HG03457 (cell line): ENCODE data around the gene ASB2.
A peak's percentile ranks its signal among the peaks of the same experiment; 100 is the strongest.

Experiments used
- ATAC-seq: cut with Tn5 transposase; IDR thresholded peaks from one replicate; pipeline ENCODE4 v1.9.1; 2021; ENCODE audit warnings: moderate number of reproducible peaks; ENCODE audit not compliant: unreplicated experiment

Gene ASB2

DNA sequence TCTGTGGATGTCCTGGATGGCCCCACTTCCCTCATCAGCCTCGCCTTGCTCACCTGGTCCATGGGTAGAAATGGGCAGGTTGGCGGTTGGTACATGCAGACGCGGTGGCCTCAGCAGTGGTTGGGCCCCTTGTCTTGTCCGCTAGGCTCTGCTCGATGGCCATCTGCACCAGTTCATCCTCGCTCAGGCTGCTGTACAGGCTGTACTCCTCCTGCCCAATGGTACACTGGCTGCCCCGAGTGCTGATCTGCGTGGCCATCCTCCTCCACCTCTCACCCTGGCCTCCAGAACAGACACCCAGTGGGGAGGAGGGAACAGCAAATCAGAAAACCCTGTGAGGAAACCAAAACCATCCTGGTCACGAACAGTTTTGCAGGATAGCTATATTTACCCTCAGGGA, 12.1 kb downstream of the ASB2 start:
- no peak for ATAC-seq

DNA sequence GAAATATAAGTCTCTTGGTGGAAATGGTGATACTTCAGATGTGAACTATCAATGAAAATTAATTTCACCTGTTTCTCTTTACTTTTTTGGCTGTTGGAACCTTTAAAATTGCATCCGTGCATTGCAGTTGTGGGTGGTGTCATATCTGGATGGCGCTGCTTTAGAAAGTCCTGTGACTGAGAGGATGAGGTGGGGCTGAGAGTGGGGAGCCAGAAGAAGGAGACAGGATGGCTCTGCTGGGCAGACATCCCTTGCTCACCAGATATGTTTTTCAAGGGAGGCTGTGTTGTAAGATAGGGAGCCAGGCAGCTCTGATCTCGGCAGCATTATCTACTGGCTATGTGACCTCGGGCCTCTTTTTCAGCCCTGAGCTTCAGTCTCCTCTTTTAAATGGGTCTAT, 12.7 kb downstream of the ASB2 start:
- no peak for ATAC-seq

DNA sequence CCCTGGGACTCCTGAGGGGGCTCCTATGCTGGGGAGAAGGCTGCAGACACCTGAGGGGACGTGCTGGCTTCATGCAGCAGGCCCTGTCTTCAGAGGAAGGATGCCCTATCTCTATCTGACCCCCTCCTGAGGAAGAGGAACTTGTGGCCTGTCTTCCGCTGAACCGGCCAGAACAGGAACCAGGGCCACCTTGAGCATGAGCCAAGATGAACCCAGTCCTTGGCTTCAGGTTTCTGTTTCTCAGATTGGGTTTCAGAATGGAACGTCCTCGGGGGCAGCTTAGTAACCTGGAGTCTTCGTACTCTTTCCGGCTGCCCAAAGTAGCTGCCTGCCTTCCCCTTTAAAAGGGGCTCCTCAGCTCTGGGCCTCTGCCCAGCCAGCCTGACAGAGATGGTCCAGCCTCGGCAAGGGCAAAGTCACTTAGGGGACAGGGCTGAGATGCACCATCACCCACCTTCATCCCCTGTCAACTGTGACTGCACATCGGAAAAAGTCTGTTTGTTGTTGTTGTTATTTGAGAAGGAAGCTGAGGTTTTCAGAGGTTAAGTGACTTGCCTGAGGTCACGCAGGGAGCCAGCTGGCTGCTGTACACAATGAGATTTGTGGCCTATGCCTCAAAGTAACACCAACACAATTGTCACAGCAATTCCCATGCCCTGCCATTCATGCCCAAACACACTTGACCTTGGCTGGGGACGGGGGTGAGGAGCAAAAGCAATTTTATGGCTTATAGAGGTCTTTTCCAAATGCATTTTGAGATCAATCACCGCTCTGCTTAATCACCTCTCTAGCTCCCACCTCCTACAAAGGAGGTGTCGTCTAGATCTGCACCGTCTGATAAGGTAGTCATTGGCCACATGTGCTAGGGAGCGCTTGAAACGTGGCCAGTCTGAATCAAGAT, 13.4 kb downstream of the ASB2 start:
- peak; percentile 36 for ATAC-seq

DNA sequence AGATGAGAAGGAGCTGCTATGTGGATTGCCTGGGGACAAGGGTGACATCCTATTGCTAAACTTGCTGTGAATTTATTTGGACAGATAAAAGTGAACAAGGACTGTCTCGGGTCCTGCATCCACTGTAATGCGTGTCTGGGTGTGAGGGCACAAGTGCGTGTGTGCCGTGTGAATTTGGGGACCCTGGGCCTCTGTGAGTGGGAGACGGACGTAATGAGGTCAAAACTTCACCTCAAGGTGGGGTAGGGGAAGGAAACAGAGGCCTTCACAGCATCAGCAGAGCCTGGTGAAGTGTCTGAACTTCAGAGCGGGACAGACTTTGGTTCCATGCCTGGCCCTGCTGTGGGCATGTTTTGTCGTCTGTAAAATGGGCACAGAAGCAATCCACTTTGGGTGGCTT, 14.8 kb downstream of the ASB2 start:
- no peak for ATAC-seq

DNA sequence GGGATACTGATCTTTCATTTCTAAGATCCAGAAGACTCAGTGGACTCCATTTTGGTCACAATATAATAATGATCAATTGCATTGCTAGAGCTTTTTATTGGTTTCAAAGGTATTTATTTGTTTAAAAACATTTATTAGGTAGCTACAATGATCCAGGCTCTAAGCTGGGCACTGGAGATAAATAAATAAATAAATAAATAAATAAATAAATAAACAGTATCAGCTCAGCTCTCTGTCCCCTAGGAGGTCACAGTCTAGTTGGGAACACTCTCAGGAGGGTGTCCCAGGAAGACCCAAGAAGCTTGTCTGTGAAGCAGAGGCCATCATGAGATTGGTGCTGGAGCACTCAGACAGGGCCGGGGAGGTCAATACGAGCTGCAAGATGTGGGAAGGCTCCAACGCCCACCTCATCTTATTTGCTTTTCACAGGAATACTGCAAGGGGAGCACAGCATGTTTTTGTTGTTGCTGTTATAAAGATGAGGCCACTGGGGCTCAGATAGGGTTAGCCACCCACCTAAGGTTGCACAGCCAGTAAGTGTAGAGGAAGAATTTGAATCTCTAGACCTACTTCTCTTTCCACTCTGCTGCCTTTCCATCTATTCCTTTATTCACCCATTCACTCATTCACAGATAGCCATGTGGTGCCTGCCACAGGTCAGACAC, 15.5 kb downstream of the ASB2 start:
- ATAC-seq: no peak

DNA sequence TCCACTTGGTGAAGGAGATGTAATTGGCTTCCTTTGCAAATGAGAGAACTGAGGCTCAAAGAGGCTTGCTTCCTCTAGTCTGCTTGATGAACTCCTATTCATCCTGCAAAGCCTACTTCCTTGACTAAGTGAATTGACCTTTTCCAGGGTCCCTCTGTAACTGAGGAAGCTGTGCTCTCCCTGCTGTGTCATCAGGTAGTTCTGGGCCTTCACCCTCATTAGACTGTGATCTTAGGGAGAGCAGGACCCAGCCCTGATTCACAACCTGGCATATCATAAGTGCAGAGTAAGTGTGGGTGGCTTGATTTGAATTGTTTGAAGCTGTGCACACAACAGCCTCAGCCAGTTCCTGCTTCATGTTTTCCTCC, 16.3 kb downstream of the ASB2 start:
- no peak for ATAC-seq

DNA sequence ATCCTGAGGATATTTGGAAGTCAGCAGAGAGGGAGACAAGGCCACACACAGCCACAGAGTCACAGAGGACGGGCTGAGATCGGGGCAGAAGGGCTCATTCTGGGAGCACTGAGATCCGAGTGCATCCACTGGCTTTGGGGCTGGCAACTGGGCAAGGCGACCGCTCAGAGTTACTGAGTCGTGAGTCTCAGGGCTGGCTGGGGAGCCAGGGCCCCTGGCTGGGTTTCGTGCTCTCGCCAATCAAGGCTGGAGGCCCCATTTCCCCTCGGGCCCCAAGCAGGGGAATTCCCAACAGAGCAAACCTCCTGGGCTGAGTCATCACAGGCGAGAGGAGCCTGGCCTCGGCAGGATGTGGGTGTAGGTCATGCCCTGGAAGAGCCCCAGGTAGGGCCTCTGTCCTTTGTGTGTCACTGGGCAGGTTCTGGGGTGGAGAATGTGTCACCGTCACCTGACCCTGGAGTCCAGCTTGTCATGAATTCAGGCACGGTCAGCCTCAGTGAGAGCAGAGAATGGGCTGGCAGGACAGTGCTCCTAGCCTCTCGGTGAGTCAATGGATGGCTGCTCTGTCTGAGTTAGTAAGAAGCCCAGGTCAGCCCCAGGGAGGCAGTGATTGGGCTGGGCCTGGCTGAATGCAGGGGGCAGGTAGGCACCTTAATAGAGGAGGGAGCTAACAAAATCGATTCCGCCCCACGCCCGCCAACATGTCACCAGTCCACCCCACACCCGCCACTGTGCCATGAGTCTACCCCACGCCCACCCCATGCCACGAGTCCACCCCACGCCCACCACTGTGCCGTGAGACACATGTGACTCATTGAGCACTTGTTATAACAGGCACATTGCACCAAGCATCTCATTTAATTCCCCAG, 16.9 kb downstream of the ASB2 start:
- peak; percentile 65 for ATAC-seq

DNA sequence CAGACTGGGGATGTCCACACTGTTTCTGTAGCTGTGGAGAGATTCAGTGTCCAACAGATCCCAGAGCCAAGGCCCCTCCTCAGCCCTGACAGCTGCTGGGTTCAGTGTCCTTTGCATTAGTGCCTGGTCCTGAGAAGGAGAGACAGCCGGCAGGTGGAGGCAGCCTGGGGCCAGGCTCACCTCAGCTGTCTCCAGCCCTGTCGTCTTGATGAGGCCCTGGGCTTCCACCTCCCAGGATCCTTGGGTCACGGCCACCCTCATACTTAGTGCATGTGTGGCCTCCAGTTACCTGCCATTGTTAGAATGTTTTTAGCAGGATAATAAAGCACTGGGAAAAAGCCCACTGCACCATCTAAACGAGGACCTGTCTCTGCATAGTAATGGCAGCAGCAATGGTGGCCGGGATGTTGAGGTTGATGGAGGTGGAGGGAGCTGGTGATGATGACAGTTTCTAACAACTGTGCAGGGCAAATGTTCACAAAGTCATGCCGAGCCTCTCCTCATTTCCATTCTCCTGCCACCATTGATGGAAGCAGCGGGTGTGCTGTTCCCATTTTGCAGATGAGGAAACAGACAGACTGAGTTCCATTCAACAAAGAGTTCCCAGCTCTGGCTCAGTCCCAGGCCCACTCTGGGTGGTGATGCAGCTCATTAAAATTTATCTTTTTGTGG, 17.7 kb downstream of the ASB2 start:
- no peak for ATAC-seq

DNA sequence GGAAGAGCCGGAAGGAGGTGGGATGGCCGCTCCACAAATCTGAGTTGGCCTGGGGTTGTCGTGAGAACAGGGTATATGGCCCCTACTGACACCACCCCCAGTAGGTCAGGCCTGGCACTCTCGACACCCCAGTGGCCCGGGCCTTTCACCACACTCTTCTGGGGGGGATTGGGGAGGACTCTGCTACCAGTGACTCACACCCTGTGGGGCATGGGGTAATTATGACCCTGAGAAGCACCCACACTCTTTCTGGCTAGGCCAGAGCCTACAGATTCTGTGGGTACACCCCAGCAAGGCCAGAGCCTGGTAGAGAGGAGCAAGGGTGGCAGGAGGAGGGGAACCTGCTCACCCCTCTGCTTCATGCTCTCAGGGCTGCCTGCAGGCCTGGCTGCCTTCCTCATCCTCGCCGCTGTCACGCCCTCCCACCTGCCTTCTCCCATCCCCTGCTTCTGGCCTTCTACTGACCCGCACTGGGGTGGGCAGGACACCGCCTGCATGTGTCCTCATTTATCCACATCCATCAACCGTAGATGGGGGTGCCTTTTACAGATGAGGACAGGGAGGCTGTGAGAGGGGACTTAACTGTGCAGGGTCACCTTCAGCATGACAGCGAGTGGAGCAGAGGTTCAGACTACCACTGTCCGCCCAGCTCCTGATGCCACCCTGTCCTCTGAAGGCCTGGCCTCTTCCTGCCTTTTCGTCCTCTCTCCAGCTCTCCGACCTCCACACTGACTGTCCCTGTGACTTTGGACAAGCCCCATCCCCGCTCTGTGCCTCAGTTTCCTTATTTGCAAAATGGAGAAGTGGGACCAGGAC, 18.4 kb downstream of the ASB2 start:
- ATAC-seq: no peak

DNA sequence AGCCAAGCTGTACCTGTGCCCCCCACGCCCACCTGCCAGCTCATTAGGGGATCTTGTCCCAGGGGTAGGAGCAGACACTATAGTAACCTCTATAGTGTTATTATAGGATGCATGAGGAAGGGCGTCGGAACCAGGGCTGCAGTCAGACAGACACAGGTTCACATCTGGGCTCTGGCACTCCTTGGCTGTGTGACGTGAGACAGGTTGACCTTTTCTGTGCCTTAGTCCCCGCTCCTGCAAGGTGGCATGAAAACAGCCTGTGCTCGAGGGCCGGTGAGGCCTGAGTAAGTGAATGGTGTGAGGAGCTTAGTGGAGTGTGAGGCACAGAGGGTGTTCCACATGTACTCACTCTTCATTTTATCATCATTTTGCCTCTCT, 19.0 kb downstream of the ASB2 start:
- no peak for ATAC-seq

DNA sequence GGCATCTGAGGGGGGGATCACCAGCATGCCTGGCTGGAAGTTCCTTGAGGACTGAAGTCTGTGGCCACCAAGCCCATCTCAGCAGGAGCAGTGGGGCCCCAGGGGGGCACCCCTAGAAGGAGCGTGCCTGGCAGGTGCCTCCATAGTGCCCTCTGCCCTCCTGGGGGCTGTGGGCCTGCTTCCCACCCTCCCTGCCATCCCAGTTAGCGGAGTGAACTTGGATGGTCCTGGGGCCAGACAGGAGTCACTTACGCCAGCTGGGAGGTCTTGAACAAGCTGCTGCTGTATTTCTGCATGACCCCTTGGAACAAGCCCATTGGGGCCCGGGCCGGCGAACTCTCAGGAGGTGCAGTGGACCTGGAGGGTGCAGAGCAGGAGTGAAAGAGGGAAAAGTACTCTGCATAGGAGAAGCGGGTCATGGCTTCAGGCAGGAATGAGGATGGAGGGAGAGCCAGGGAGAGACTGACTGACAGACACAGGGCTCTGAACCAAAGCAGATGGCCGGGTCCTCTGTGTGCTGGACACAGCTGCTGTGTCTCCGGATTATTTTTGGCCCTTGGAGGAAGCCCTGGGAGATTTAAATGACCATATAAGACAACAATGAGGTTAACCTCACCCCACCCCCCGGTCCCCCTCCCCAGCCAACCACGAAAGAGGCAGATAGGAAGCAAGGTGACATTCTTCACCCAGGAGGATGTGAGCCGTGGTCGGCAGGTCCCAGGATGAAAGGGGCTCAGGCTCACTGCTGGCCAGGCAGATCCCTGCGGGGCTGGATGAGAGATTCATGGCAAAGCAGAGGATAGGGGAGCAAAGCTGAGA, 19.6 kb downstream of the ASB2 start:
- ATAC-seq: no peak

DNA sequence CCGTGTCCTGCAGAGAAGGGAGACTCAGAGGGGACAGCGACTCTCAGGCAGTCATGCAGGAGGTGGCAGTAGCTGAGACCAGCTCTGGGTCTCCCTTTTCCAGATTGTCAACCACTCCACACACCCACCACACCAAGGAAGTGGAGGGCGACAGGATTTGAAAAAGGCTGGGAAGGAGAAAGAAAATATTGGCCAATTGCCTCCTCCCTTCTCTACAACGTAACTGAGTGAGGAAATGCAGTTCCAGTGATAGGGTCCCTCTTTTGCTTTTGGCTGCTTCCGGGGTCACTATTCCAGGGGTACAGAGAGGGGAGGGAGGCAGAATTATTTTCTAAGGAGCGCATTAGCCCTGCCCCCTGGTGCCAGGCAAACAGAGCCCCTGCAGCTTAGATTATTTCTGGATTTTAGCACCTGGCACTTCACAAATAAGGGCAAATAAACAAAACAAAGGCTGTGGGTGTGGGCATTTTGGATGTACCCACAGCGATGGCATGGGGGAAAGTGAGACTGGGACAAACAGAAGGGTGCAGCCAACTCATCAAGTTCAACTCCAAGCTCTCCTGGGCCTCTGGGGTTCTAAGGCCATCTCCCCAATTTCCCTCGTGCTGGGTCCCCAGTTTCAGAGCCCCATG, 20.4 kb downstream of the ASB2 start:
- ATAC-seq: no peak

DNA sequence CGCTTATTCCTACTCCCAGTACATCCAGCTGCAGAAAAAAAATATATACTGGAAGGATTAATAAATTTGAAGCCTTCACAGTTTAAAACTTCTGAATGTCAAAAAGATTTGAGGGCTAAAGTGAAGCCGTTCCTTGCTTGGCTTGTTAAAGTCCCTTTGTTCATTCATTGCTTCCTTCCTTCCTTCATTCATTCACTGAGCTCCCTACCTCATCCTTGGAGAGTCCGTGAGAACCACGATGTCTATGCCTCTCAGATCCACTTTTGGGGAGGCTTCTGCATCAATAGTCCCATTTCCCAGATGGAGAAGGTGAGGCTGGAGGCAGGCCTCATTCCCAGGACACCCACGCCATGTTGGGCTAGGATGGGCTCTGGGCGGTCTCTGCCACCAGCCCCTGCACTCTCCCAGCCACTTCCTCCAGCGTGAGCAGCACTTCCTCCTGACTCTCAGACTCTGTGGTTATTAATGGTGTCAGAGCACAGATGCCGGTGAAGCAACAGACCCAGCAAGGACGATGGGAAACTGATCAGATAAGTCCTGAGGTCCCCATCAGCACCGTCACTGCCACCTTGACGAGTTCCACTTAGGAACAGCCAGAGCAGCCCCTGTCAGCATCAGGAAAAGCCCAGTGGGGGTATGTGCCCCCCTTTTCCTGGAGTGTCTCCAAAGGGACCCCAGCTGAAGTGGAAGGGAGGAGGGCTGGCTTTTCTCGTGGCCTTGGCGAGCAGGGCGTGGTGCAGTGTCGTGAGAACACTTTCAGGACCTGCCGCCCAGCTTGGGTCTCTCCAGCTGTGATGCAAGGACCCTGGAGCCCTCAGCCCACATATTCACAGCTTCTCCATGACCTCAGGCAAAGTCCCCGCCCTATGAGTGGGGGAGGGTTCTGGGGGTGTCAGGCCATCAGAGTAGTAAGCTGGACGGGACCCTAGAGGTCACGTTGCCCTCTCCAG, 21.2 kb downstream of the ASB2 start:
- no peak for ATAC-seq

DNA sequence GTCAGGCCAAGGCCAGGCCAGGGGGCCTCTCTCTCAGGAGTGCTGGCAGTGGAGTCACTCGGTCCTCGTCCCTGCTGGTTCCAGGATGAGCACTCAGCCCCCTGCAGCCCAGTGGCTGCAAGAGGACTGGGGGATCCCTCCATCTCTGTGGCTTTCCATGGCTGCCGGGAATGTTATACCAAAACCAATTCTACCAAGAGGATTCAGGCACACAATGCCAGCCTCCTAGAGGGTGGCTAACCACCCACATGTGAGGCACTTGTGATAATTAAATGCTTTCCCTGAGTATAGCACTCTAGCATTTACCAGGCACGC, 21.9 kb downstream of the ASB2 start:
- no peak for ATAC-seq

DNA sequence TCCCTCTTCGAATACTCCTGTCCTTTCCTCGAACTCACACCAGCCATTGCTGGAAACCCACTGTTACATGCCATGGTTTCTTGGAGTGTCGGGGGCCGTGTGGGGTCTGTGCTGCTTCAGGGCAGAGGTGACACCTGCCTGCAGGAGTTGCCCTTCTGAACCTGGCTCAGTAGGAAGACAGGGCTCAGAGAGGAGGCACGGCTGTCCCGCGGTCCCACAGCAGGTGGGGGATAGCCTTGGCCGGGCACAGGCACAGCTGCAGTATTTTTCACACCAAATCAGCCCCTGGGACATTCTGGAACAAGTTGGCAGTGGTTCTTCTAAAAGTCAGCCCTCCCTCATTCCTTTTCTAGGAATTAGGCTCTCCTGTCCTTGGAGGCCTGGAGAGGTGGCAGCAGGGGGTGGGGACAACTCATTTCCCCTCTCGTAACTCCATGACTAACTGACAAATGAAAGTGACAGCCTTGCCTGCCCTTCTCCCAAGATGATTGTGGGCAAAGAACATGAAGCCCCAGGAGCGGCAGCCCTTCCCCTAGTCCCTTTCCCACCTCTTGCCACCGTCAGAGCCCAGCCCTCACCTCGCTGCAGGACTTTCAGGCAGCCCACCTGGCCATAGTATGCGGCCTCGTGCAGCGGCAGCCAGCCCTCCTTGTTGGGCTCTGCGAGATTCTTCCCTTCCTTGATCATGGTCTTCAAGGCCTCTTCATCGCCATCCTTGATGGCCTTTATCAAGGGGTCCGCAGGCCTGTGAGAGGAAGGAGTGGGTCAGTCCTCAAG, 22.4 kb downstream of the ASB2 start:
- no peak for ATAC-seq

DNA sequence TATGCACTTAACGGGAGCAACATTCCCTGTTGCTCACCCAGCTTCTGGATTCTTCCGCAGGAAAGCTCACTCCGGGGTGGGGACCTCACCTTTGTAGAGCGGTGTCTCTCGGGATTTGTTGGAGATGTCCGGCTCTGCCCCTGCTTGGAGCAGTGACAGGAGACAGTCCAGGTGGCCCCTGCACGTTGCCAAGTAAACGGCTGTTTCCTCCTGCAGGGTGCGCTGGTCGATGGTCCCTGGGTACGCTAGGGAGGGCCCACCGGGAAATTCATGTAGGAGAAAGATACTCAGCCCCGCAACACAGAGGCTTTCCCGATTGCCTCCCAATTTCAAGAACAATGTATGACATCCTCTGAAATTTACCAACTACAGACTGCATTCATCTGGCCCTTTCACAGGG, 23.1 kb downstream of the ASB2 start:
- no peak for ATAC-seq

DNA sequence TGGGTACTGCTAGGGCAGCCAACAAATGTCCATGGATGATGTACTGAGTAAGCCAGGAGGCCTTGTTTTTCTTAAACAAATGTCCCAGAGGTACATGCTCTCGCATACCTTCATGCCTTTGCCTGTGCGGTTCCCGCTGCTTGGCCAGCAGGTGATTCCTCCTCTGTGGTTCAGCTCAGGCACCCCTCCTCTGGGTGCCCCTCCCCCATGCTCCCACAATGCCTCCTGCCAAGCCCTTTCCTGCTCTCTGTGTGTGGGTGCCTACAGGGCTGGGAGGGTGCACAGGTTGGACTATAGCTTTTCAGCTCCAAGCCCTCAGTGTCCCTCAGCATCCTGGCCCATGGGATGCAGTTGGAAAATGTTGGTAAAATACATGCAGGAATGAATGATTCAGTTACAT, 23.5 kb downstream of the ASB2 start:
- no peak for ATAC-seq
